Heart right ventricle (tissue), 16 donors: Measurements from ENCODE around the gene EGFR. TPM values are rescaled to one million over a fixed set of nuclear protein-coding genes. Genes with fewer than 3 reads are reported as not detected.

Experiments
- ATAC-seq, 8 donors: fragments of 200-7000 bp; cut with Tn5 transposase; one replicate each; pipeline ENCODE4 v1.9.1; 2020; ENCODE audit warnings: mild to moderate bottlenecking in 8 of 8, moderate library complexity in 8 of 8, moderate number of reproducible peaks in 1 of 8
- DNase-seq, 2 donors: peaks; one replicate each; pipeline ENCODE4 v3.0.0-alpha.2; 2020
- H3K27ac ChIP-seq, 10 donors: fragments of 200-600 bp; sonication (generic) in 2 of 10; one replicate each; pipeline versions ENCODE4 v1.5.0 to v1.8.0; 2020 to 2022; ENCODE audit warnings: mild to moderate bottlenecking in 3 of 10
- H3K27me3 ChIP-seq, 7 donors: fragments of 200-600 bp; one replicate each; pipeline ENCODE4 v1.8.0; 2021 to 2022; ENCODE audit warnings: mild to moderate bottlenecking in 2 of 7
- H3K36me3 ChIP-seq, 9 donors: fragments of 200-600 bp; sonication (generic) in 1 of 9; one replicate each; pipeline versions ENCODE4 v1.5.0 to v1.8.0; 2020 to 2022; ENCODE audit warnings: mild to moderate bottlenecking in 2 of 9
- H3K4me1 ChIP-seq, 9 donors: fragments of 200-600 bp; sonication (generic) in 1 of 9; one replicate each; pipeline versions ENCODE4 v1.5.0 to v1.8.0; 2020 to 2022; ENCODE audit warnings: mild to moderate bottlenecking in 4 of 9
- H3K4me3 ChIP-seq, 10 donors: fragments of 200-600 bp; sonication (generic) in 2 of 10; one replicate each; pipeline versions ENCODE4 v1.5.0 to v1.8.0; 2020 to 2022; ENCODE audit warnings: mild to moderate bottlenecking in 7 of 10, moderate library complexity in 2 of 10
- H3K9me3 ChIP-seq, 11 donors: fragments of 200-600 bp in 10 of 11; sonication (generic) in 2 of 11; one replicate each; pipeline versions ENCODE4 v1.5.0 to v1.8.0; 2013 to 2022; ENCODE audit warnings: mild to moderate bottlenecking in 2 of 11, control low read depth in 1 of 11, moderate library complexity in 1 of 11
- CTCF ChIP-seq, 9 donors: fragments of 200-600 bp; sonication (generic) in 2 of 9; IDR thresholded peaks; one replicate each; pipeline versions ENCODE4 v1.5.0 to v1.8.0; 2021 to 2022; ENCODE audit warnings: antibody characterized with exemption in 9 of 9, mild to moderate bottlenecking in 5 of 9, moderate library complexity in 1 of 9
- WGBS, 2 donors: extraction: QIAGEN DNeasy Blood & Tissue Kit; methylation state at CpG; one replicate each; pipeline ENCODE4 v1.1.7; 2013; ENCODE audit warnings: inconsistent platforms in 1 of 2; 5-methylcytosine and 5-hydroxymethylcytosine counted together
- intact Hi-C, 10 donors: fragments of 100-400 bp; cut with DNase I; formaldehyde crosslinking; loops; one replicate each; pipeline versions ENCODE4 v1.11.1 to v1.14.2; 2022
- polyA plus RNA-seq, 2 donors: library from polyadenylated mRNA; stranded (reverse); fragments of 200-250 nt; gene quantifications; one replicate each; pipeline ENCODE4 v1.2.3, GENCODE V29; 2013
- total RNA-seq, 10 donors: library from RNA; stranded (reverse); fragmentation: NEBNext Ultra II Directional in 3 of 10; extraction: Animal tissue kit (Norgen Biotek cat#: 25700) in 3 of 10; gene quantifications; one replicate each; pipeline versions ENCODE4 v1.2.1 to v1.2.4, GENCODE V29; 2021 to 2023
- donor health status: Arrhythmogenic right ventricular cardiomyopathy.
- donor health status: ischemic (EF 13 %, LVEDD 7.1; RV severe dilation, severe dysfunction).
- donor health status: healthy with polysubstance abuse.
- donor health status: DM: no; HTN: yes; CAD: no.
- donor health status: DM: no; HTN: no; CAD: no.
- donor health status: ischemic (EF 25% LVEDD 6.9; RV normal size, moderate dysfunction).
- donor health status: ischemic (EF 25% LVEDD 5.7; RV mildly dilated, moderate dysfunction).
- donor health status: healthy.
- donor health status: DM: yes; HTN: yes; CAD: no.
- donor health status: Ischemic cardiomyopathy.
- donor health status: ischemic (EF 35%, LVEDD 5.7; RV mildly dilated, moderate dysfunction).
- donor health status: nonischemic (EF 11% LVEDD 7.7; RV severe dilation, severe dysfunction).
- donor health status: DM: yes; HTN: yes; CAD: no.
- donor health status: PGD.
- donor health status: ischemic (EF 29% LVEDD 5.4; RV normal size, mild dysfunction).
- donor health status: nonischemic (EF 23%, LVEDD 6.1; RV moderate dilation, normal function).

EGFR gene
- total and polyA plus RNA-seq, 12 donors, result 1.9 to 13.5 (median 7.6) TPM

DNA sequence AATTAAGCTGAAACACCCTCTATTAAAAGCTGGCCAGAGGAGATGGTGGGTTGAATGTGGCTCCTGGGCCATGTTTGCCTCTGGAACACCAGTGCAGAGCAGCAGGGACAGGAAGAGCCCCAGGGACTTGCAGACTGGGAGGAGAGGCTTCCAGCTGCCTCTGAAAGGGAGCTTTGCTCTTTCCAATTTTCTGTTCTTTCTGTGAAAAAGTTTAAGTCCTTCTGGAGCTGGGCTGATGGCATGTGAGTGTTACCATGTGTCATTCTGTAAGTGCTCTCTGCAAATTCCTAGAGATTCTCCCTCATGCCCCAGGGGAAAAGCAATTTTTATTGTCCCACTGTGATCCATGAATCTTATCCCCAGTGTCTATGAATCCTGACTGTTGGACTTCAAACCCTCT, 233.6 kb downstream of the EGFR start:
- Histone ChIP-seq H3K27me3 (peaks cover 6 to 55% (median 22%) of the 10 kb centered on the region in 7 donors), H3K9me3 (no peaks in the 10 kb centered on the region), H3K36me3 (no peaks in the 10 kb centered on the region), H3K4me3 (no peak overlapping the region), H3K4me1 (peaks cover 0 to 19% (median 11%) of the 10 kb centered on the region in 9 donors), H3K27ac (no peak overlapping the region)
- no peak for DNase-seq
- intact Hi-C loops, result loop anchor here in 7 of 10 donors (5.0 to 10.0 kb wide), 9 partner anchors 118 to 465 kb away; partner anchors contain the start of gene EGFR (in 5 of the 7)
- no peak for ATAC-seq
- TF ChIP-seq CTCF (IDR thresholded peaks at IDR 0.05), result no peak

- WGBS, 2 donors, result 94 to 97% methylated on average over 3 of the region's 3 CpGs
These were observed 234.4 kb downstream of the EGFR start for GRCh38 chr7:55253188-55253587.

DNA sequence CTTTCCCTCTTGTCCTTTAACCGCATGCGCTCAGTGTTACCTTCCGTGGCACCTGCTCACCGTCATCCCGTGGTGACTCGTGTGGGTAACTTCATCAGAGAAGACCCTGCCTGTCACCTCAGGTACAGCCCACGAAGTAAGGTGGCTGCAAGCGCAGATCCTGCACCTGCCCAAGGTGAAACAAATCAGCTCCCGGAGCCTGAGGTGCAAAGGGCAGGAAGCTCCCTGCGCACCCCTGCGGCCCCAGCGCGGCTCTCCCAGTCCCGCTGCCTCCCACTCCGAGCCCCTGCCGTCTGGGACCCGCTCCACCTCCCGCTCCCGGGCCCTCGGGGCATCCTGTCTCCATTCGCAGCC, 235.4 kb downstream of the EGFR start:
- 24 to 33% methylated on average over 21 of the region's 21 CpGs for WGBS, 2 donors

More at GRCh38 chr7:55253188-55253587, 234.4 kb downstream of the EGFR start:
- no peaks in the 10 kb centered on the region for H3K9me3 ChIP-seq
- H3K36me3 ChIP-seq, result no peaks in the 10 kb centered on the region
- intact Hi-C loops, result loop anchor here in 7 of 10 donors (5.0 to 10.0 kb wide), 9 partner anchors 118 to 466 kb away; partner anchors contain the start of gene EGFR (in 5 of the 7)
- TF ChIP-seq CTCF (IDR thresholded peaks at IDR 0.05), result no peak
- no peak for DNase-seq
- no peak overlapping the region for H3K27ac ChIP-seq
- ATAC-seq, result no peak
- H3K4me3 ChIP-seq, result no peak overlapping the region
- peaks cover 0 to 19% (median 11%) of the 10 kb centered on the region in 9 donors for H3K4me1 ChIP-seq
- H3K27me3 ChIP-seq, result peaks cover 6 to 55% (median 22%) of the 10 kb centered on the region in 7 donors

More for the DNA sequence above, 235.4 kb downstream of the EGFR start:
- Histone ChIP-seq H3K27me3 (peaks cover 6 to 55% (median 23%) of the 10 kb centered on the region in 7 donors), H3K27ac (peak overlapping the region in 1 of 10 donors; percentile 52), H3K4me1 (peaks cover 0 to 19% (median 11%) of the 10 kb centered on the region in 9 donors), H3K4me3 (peak overlapping the region; percentile 46 to 84 (median 60)), H3K9me3 (no peaks in the 10 kb centered on the region), H3K36me3 (no peaks in the 10 kb centered on the region)
- ATAC-seq, result no peak
- intact Hi-C loops, result loop anchor here in 7 of 10 donors (2.0 to 10.0 kb wide), 12 partner anchors 119 to 479 kb away; partner anchors contain the start of gene EGFR (in 5 of the 7)
- no peak for DNase-seq
- TF ChIP-seq CTCF (IDR thresholded peaks at IDR 0.05), result no peak
